Activated CD4-positive, CD25-positive, alpha-beta regulatory T cell treated with anti-CD3 and anti-CD28 coated beads, Interleukin-2, amount 50 U/mL, for 72 hours (primary cell): ENCODE measurements around the gene CELF1.

Experiments used
- DNase-seq: peaks from one replicate; pipeline ENCODE4 v3.0.0; 2021

The CELF1 gene

GRCh38 chr11:47477753-47478152 lies 75.2 kb downstream of the CELF1 start:
- DNase-seq, result no peak

- no peak for DNase-seq
Measured at GRCh38 chr11:47477323-47477722, 75.6 kb downstream of the CELF1 start.

- no peak for DNase-seq
Measured at GRCh38 chr11:47470671-47471070, 82.3 kb downstream of the CELF1 start.

GRCh38 chr11:47469361-47470179 lies 83.4 kb downstream of the CELF1 start:
- DNase-seq, result no peak

- DNase-seq, result no peak
Measured at GRCh38 chr11:47468598-47469214, 84.2 kb downstream of the CELF1 start.

- DNase-seq, result no peak
Measured at GRCh38 chr11:47467357-47467756, 85.6 kb downstream of the CELF1 start.

- DNase-seq, result no peak
Measured at GRCh38 chr11:47466701-47467250, 86.2 kb downstream of the CELF1 start.

- no peak for DNase-seq
Measured at GRCh38 chr11:47466201-47466600, 86.7 kb downstream of the CELF1 start.

- DNase-seq, result no peak
Measured at GRCh38 chr11:47464483-47464882, 88.4 kb downstream of the CELF1 start.

- no peak for DNase-seq
Measured at GRCh38 chr11:47461876-47462275, 91.1 kb downstream of the CELF1 start.

GRCh38 chr11:47460571-47461235 lies 92.2 kb downstream of the CELF1 start:
- no peak for DNase-seq

- peak; percentile 43 for DNase-seq
Measured at GRCh38 chr11:47454258-47454671, 98.7 kb downstream of the CELF1 start.

GRCh38 chr11:47453365-47453764 lies 99.6 kb downstream of the CELF1 start:
- no peak for DNase-seq

- DNase-seq, result no peak
Measured at GRCh38 chr11:47451990-47452389, 100.9 kb downstream of the CELF1 start.

- DNase-seq, result no peak
Measured at GRCh38 chr11:47451436-47451835, 101.5 kb downstream of the CELF1 start.

- DNase-seq, result no peak
Measured at GRCh38 chr11:47449541-47449940, 103.4 kb downstream of the CELF1 start.

- no peak for DNase-seq
Measured at GRCh38 chr11:47448566-47449427, 104.1 kb downstream of the CELF1 start, which contains the start of gene RAPSN. Gene RAPSN (minus strand): TSS chr11:47449136. CDS start chr11:47448964, 172 bp downstream.

GRCh38 chr11:47447906-47448305 lies 105.0 kb downstream of the CELF1 start:
- no peak for DNase-seq

- DNase-seq, result no peak
Measured at GRCh38 chr11:47446833-47447232, 106.1 kb downstream of the CELF1 start.

GRCh38 chr11:47445840-47446239 lies 107.1 kb downstream of the CELF1 start:
- no peak for DNase-seq

- DNase-seq, result no peak
Measured at GRCh38 chr11:47443817-47444216, 109.1 kb downstream of the CELF1 start.

- no peak for DNase-seq
Measured at GRCh38 chr11:47443028-47443700, 109.8 kb downstream of the CELF1 start.
